MG63 (cell line): ENCODE measurements around the gene LTBP1. TPM values are rescaled to one million over a fixed set of nuclear protein-coding genes. Genes with fewer than 3 reads are reported as not detected.
A peak's percentile ranks its signal among the peaks of the same experiment; 100 is the strongest.

Experiments used
- DNase-seq: peaks from one replicate; pipeline ENCODE4 v3.0.0-alpha.2; 2020
- H3K27me3 ChIP-seq: fragments of 250-450 bp; sonication (Bioruptor Pico); 2 replicates; pipeline ENCODE4 v1.5.1; 2020; ENCODE audit warnings: mild to moderate bottlenecking, moderate library complexity
- H3K36me3 ChIP-seq: fragments of 250-450 bp; sonication (Bioruptor Pico); 2 replicates; pipeline ENCODE4 v1.5.1; 2020; ENCODE audit warnings: mild to moderate bottlenecking, moderate library complexity
- H3K4me3 ChIP-seq: fragments of 250-450 bp; sonication (Bioruptor Pico); 2 replicates; pipeline ENCODE4 v1.5.1; 2020; ENCODE audit warnings: mild to moderate bottlenecking, moderate library complexity
- H3K9me3 ChIP-seq: fragments of 250-450 bp; sonication (Bioruptor Pico); 2 replicates; pipeline ENCODE4 v1.5.1; 2020; ENCODE audit warnings: mild to moderate bottlenecking, moderate library complexity
- total RNA-seq: library from RNA; depleted of rRNA; stranded (reverse); fragments of >200 nt; shearing (Covaris generic); gene quantifications from 2 replicates; pipeline ENCODE4 v1.2.3, GENCODE V29; 2014; ENCODE audit warnings: low replicate concordance

LTBP1 gene
- total RNA-seq, 1 experiment from 2014 or later, result 95.7 TPM

- Histone ChIP-seq H3K27me3 (no peaks in the 10 kb centered on the region), H3K4me3 (no peak overlapping the region)
- DNase-seq, result no peak
Observed at GRCh38 chr2:33013684-33014110, 66.9 kb downstream of the LTBP1 start.

DNA sequence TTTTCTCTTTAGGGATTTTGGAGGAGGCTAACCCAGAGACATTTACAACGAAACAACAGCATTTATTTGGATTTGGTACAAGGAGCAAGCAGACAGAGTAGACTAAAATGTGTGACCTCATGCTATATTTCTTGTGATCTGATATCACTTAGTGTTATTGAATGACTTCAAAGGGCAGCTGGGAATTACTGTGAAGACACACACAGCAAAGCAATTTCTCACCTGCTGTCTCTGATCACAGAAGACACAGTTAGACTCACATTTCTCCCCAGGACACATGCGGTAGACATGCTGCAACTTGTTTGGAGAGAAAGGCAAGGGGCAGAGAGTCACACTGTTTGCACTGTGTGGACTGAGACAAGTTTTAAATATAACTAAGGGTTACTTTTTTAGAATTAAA, 67.5 kb downstream of the LTBP1 start:
- H3K9me3 ChIP-seq, result no peaks in the 10 kb centered on the region; the same call in 1 of the 2 replicates
- DNase-seq, result no peak
- H3K27me3 ChIP-seq, result no peaks in the 10 kb centered on the region
- no peaks in the 10 kb centered on the region for H3K36me3 ChIP-seq
- H3K4me3 ChIP-seq, result no peak overlapping the region

More at GRCh38 chr2:33013684-33014110, 66.9 kb downstream of the LTBP1 start:
- Histone ChIP-seq H3K9me3 (no peaks in the 10 kb centered on the region; the same call in 1 of the 2 replicates), H3K36me3 (no peaks in the 10 kb centered on the region)

DNA sequence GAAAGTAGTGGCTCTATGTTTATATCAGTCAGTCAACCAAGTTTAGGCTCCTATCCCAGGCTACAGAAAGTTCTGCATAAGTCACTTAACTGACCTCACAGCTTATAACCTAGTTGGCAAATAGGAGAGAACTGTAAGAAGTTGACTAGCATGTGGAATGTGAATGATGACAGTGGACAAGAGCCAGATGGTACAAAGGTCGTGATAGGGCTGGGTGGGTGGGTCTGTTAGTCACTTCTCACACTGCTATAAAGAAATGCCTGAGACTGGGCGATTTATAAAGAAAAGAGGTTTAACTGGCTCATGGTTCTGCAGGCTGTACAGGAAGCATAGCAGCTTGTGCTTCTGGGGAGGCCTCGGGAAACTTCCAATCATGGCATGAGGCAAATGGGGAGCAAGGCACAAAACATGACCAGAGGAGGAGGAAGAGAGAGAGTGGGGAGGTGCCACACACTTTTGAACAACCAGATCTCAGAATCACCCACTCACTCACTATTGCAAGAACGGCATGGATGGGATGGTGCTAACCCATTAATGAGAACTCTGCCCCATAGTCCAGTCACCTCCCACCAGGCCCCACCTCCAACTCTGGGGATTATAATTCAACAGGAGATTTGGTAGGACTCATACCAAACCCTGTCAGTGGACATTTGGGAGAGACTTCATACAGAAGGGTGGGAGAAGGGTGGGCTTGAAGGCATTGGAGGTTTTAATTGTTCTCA, 68.8 kb downstream of the LTBP1 start:
- DNase-seq, result peak; percentile 60
- Histone ChIP-seq H3K27me3 (no peaks in the 10 kb centered on the region), H3K4me3 (no peak overlapping the region), H3K9me3 (no peaks in the 10 kb centered on the region), H3K36me3 (no peaks in the 10 kb centered on the region)

DNA sequence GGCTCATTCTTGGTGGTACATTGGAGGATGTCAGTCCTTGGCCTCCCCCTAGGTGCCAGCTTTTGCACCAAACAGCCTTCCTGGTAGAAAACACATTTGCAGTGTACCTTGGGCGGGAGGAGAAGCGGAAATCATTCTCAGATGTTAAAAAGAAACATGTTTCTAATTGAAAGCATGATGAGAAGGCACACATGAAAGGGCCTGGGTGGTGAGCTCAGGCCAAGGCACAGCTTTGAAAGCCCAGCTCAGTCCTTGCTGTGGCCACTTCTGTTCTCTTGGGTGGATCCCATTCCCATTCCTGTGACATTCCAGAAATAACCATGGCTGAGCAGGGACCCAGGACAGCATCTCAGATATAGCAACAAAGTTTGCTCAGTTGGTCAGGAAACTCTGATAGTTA, 71.5 kb downstream of the LTBP1 start:
- Histone ChIP-seq H3K4me3 (no peak overlapping the region), H3K9me3 (no peaks in the 10 kb centered on the region), H3K36me3 (no peaks in the 10 kb centered on the region), H3K27me3 (no peaks in the 10 kb centered on the region)
- DNase-seq, result no peak

GRCh38 chr2:33019796-33020195, 73.0 kb downstream of the LTBP1 start:
- DNase-seq, result no peak
- no peaks in the 10 kb centered on the region for H3K27me3 ChIP-seq
- no peaks in the 10 kb centered on the region for H3K36me3 ChIP-seq
- no peak overlapping the region for H3K4me3 ChIP-seq
- peaks cover 6% of the 10 kb centered on the region for H3K9me3 ChIP-seq

DNA sequence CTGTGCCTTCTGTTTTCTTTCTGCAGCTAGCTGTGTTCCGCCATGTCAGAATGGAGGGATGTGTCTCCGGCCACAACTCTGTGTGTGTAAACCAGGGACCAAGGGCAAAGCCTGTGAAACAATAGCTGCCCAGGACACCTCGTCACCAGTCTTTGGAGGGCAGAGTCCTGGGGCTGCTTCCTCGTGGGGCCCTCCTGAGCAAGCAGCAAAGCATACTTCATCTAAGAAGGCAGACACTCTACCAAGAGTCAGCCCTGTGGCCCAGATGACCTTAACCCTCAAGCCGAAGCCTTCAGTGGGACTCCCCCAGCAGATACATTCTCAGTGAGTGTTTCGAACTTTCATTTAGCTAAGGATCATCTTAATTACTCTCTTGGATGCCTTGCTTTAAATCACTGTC, 74.1 kb downstream of the LTBP1 start:
- H3K9me3 ChIP-seq, result peaks cover 10% of the 10 kb centered on the region
- no peak for DNase-seq

GRCh38 chr2:33021542-33022227, 74.9 kb downstream of the LTBP1 start:
- DNase-seq, result no peak
- Histone ChIP-seq H3K27me3 (no peaks in the 10 kb centered on the region), H3K4me3 (no peak overlapping the region), H3K9me3 (peaks cover 10% of the 10 kb centered on the region), H3K36me3 (no peaks in the 10 kb centered on the region)

More for the DNA sequence above, 74.1 kb downstream of the LTBP1 start:
- H3K27me3 ChIP-seq, result no peaks in the 10 kb centered on the region
- no peaks in the 10 kb centered on the region for H3K36me3 ChIP-seq
- no peak overlapping the region for H3K4me3 ChIP-seq

DNA sequence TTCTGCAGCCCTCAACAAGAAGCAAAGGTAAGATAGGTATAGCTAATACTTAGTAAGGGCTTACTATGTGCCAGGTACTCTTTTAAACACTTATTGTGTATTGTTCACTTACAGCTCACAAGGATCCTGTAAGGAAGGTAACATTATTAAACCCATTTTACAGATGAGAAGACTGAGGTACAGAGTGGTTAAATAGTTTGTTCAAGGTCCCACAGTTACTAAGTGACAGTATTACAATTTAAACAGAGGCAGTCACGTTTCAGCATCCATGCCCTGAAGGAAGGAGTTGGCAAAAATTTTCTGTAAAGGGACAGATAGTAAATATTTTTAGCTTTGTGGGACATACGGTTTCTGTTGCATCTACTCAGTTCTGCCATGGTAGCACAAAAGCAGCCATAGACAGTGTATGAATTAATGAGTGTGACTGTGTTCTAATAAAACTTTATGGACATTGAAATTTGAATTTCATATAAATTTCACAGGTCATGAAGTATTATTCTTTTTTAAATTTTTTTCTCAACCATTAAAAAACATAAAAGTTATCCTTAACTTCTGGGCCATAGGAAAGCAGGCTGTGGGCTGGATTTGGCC, 75.7 kb downstream of the LTBP1 start:
- H3K4me3 ChIP-seq, result no peak overlapping the region
- DNase-seq, result no peak
- H3K9me3 ChIP-seq, result peaks cover 10% of the 10 kb centered on the region
- H3K27me3 ChIP-seq, result no peaks in the 10 kb centered on the region
- H3K36me3 ChIP-seq, result no peaks in the 10 kb centered on the region

DNA sequence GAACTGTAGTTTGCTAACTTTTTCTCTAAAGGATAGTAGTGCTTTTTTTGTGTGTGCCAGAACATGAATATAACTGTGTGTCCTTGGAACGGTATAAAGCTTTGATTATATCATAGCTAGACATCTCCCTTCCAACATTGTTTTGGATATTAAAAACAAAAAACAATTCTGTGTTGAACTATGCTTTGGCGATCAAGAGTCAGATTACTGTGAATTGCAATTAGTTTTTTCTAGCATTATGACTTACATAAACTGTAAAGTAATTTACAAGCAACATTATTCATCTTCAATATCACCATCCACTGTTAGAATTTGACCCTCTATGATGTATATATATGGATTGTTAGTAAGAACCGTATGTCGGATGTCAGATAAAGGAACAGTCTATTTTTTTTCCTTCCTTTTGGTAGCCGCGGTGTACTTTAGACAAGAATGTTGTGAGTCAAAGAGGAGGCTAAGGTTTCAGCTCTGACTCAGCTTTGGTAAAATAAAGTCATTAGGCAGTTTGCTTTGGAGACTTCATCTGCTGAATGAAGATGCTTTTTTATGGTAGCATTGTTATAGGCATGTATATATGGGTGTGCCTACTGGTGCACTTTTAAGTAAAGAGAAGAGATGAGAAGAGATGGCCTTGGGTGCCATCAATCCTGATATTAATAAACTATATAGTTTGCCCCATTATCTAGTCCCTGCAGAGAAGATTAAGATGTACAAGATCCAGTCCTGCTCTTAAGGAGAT, 76.4 kb downstream of the LTBP1 start:
- DNase-seq, result peak; percentile 14
- Histone ChIP-seq H3K4me3 (no peak overlapping the region), H3K27me3 (no peaks in the 10 kb centered on the region), H3K9me3 (peaks cover 10% of the 10 kb centered on the region), H3K36me3 (no peaks in the 10 kb centered on the region)

GRCh38 chr2:33023728-33024500, 77.2 kb downstream of the LTBP1 start:
- no peak for DNase-seq
- H3K4me3 ChIP-seq, result no peak overlapping the region
- peaks cover 10% of the 10 kb centered on the region for H3K9me3 ChIP-seq
- H3K36me3 ChIP-seq, result no peaks in the 10 kb centered on the region
- no peaks in the 10 kb centered on the region for H3K27me3 ChIP-seq

DNA sequence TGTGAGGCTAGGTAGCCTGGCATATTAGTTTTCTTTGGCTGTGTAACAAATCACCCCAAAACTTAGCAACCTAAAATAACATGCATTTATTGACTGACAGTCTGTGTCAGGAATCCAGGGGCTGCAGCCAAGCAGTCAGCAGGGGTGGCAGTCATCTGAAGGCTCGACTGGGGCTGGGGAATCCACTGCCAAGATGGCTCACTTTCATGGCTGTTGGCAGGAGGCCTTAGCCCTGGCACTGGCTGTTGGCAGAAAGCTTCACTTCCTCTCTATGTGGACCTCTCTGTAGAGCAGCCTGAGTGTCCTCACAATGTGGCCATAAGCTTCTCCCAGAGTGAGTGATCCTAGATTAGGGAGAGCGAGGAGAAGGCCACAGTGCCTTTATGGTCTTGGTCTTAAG, 78.0 kb downstream of the LTBP1 start:
- no peak overlapping the region for H3K4me3 ChIP-seq
- H3K36me3 ChIP-seq, result no peaks in the 10 kb centered on the region
- DNase-seq, result peak; percentile 5
- H3K27me3 ChIP-seq, result no peaks in the 10 kb centered on the region
- peaks cover 10% of the 10 kb centered on the region for H3K9me3 ChIP-seq

DNA sequence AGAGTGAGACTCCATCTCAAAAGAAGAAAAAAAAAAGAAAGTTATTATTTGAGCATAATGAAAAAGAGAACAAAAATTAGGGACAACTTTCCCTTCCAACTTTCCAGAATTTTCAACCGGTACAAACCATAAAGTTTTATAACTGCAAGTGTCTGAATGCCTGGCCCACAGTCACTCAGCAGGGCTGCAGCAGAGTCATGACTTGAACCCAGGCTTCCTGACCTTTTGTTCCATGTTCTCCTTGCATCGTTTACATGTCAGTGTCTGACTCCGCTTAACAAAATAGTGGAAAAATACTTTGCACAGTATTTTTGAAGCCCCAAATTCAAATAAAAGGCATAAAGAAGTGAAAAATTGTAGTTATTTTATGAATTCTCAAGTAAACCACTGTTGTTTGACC, 82.7 kb downstream of the LTBP1 start:
- H3K4me3 ChIP-seq, result no peak overlapping the region
- H3K27me3 ChIP-seq, result no peaks in the 10 kb centered on the region
- H3K9me3 ChIP-seq, result peaks cover 8% of the 10 kb centered on the region
- no peak for DNase-seq
- no peaks in the 10 kb centered on the region for H3K36me3 ChIP-seq

GRCh38 chr2:33029926-33030325, 83.2 kb downstream of the LTBP1 start:
- H3K27me3 ChIP-seq, result no peaks in the 10 kb centered on the region
- no peaks in the 10 kb centered on the region for H3K36me3 ChIP-seq
- no peak overlapping the region for H3K4me3 ChIP-seq
- H3K9me3 ChIP-seq, result peaks cover 4% of the 10 kb centered on the region
- no peak for DNase-seq

DNA sequence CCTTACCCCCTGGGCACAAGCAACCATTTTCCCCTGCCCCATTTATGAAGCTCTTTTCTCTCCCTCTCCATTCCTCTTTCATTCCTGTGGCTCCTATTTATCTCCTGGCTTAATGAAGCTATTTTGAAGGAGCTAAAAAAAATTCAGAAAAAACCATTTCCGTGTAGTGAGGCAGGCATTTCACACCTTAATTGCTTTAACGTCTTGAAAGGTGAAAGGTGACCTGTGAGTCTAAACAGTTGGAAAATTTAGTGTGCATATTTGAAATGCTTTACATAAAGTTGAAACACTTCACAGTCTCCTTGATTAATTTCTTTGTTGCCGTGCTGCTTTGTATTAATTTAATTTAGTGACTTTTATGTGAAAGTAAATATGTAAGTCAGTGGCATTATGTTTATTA, 83.6 kb downstream of the LTBP1 start:
- no peak overlapping the region for H3K4me3 ChIP-seq
- no peak for DNase-seq
- no peaks in the 10 kb centered on the region for H3K36me3 ChIP-seq
- no peaks in the 10 kb centered on the region for H3K27me3 ChIP-seq
- H3K9me3 ChIP-seq, result no peaks in the 10 kb centered on the region; the same call in 1 of the 2 replicates

DNA sequence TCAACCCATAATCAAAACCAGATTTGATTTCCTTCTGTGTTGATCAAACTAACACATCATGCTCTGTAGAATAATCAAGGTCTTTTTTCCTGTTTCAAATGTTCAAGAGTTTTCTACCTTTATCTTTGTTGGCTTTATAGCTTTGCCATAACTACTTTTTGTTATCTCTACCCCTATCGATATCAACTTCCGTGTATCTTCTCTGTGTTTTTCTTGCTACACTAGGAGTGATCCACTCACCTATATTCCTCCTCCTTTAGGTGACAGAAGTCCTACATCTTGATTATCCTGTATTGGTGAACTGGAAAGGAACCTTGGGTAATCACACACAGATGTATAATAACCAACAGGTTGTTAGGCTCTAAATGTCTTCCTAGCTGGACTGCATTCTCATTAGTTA, 85.5 kb downstream of the LTBP1 start:
- Histone ChIP-seq H3K36me3 (no peaks in the 10 kb centered on the region), H3K27me3 (no peaks in the 10 kb centered on the region), H3K9me3 (no peaks in the 10 kb centered on the region), H3K4me3 (no peak overlapping the region)
- DNase-seq, result no peak

- Histone ChIP-seq H3K27me3 (no peaks in the 10 kb centered on the region), H3K4me3 (no peak overlapping the region), H3K36me3 (no peaks in the 10 kb centered on the region), H3K9me3 (no peaks in the 10 kb centered on the region)
- no peak for DNase-seq
Observed at GRCh38 chr2:33033606-33034081, 86.9 kb downstream of the LTBP1 start.
